ENCODE data around the gene CCDC157. TPM values are rescaled to one million over a fixed set of nuclear protein-coding genes. Genes with fewer than 3 reads are reported as not detected.

Gene CCDC157
- total RNA-seq, 4 donors from 2014 or later, result 1.5 to 2.5 (median 1.6) TPM

GRCh38 chr22:30314915-30315314 is 41.9 kb upstream of the CCDC157 start:
- 73% methylated on average over 7 of the region's 8 CpGs for WGBS
- Histone ChIP-seq H3K4me3 (no peak overlapping the region), H3K36me3 (peaks cover 0 to 18% (median 15%) of the 10 kb centered on the region in 4 donors), H3K9me3 (no peaks in the 10 kb centered on the region), H3K27ac (replicated peaks in 1 of 4) (peak overlapping the region in 3 of 4 donors; percentile 20 to 32 (median 23)), H3K4me1 (peaks cover 87 to 100% (median 99%) of the 10 kb centered on the region in 4 donors), H3K27me3 (no peaks in the 10 kb centered on the region)
- intact Hi-C loops (cut with DNase I), result no loop called here
- no peak for DNase-seq (ENCODE audit: extremely low spot score)
- TF ChIP-seq POLR2A (IDR thresholded peaks at IDR 0.05; ENCODE audit: low read depth) (no peak), POLR2AphosphoS5 (IDR thresholded peaks at IDR 0.05) (no peak), EP300 (IDR thresholded peaks at IDR 0.05) (no peak)
- TF ChIP-seq, protein P1, sequence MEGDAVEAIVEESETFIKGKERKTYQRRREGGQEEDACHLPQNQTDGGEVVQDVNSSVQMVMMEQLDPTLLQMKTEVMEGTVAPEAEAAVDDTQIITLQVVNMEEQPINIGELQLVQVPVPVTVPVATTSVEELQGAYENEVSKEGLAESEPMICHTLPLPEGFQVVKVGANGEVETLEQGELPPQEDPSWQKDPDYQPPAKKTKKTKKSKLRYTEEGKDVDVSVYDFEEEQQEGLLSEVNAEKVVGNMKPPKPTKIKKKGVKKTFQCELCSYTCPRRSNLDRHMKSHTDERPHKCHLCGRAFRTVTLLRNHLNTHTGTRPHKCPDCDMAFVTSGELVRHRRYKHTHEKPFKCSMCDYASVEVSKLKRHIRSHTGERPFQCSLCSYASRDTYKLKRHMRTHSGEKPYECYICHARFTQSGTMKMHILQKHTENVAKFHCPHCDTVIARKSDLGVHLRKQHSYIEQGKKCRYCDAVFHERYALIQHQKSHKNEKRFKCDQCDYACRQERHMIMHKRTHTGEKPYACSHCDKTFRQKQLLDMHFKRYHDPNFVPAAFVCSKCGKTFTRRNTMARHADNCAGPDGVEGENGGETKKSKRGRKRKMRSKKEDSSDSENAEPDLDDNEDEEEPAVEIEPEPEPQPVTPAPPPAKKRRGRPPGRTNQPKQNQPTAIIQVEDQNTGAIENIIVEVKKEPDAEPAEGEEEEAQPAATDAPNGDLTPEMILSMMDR (IDR thresholded peaks at IDR 0.05), result no peak

- intact Hi-C loops (cut with DNase I), result no loop called here
- 68% methylated on average over 2 of the region's 2 CpGs for WGBS
- peak overlapping the region; percentile 5 to 54 (median 27) for H3K27ac ChIP-seq (replicated peaks in 1 of 4)
- no peaks in the 10 kb centered on the region for H3K27me3 ChIP-seq
- DNase-seq (ENCODE audit: extremely low spot score), result no peak
- H3K9me3 ChIP-seq, result no peaks in the 10 kb centered on the region
- H3K4me3 ChIP-seq, result no peak overlapping the region
- TF ChIP-seq POLR2A (IDR thresholded peaks at IDR 0.05; ENCODE audit: low read depth) (no peak), EP300 (IDR thresholded peaks at IDR 0.05) (no peak), POLR2AphosphoS5 (IDR thresholded peaks at IDR 0.05) (no peak)
- TF ChIP-seq, protein P1 (IDR thresholded peaks at IDR 0.05), result no peak
- peaks cover 85 to 100% (median 99%) of the 10 kb centered on the region in 4 donors for H3K4me1 ChIP-seq
- peaks cover 0 to 29% (median 19%) of the 10 kb centered on the region in 4 donors for H3K36me3 ChIP-seq
These were observed 40.7 kb upstream of the CCDC157 start for GRCh38 chr22:30315962-30316576.

- Histone ChIP-seq H3K9me3 (no peaks in the 10 kb centered on the region), H3K27me3 (no peaks in the 10 kb centered on the region), H3K4me3 (no peak overlapping the region), H3K4me1 (peaks cover 83 to 100% (median 98%) of the 10 kb centered on the region in 4 donors), H3K27ac (replicated peaks in 1 of 4) (peak overlapping the region in 1 of 4 donors; percentile 5), H3K36me3 (peaks cover 0 to 31% (median 20%) of the 10 kb centered on the region in 4 donors)
- DNase-seq (ENCODE audit: extremely low spot score), result no peak
- intact Hi-C loops (cut with DNase I), result no loop called here
- TF ChIP-seq, protein P1 (IDR thresholded peaks at IDR 0.05), result no peak
- TF ChIP-seq POLR2A (IDR thresholded peaks at IDR 0.05; ENCODE audit: low read depth) (no peak), EP300 (IDR thresholded peaks at IDR 0.05) (no peak), POLR2AphosphoS5 (IDR thresholded peaks at IDR 0.05) (no peak)
- WGBS, result no CpG with 5 or more reads among the region's 1 CpG
These were observed 39.0 kb upstream of the CCDC157 start for GRCh38 chr22:30317778-30318177.

- H3K9me3 ChIP-seq, result no peaks in the 10 kb centered on the region
- no peak for TF ChIP-seq EP300 (IDR thresholded peaks at IDR 0.05)
- TF ChIP-seq, protein P1 (IDR thresholded peaks at IDR 0.05), result no peak
- peak in 1 of 2 donors; percentile 6 for TF ChIP-seq POLR2AphosphoS5 (IDR thresholded peaks at IDR 0.05)
- no peak for TF ChIP-seq POLR2A (IDR thresholded peaks at IDR 0.05; ENCODE audit: low read depth)
- 76% methylated on average over 7 of the region's 7 CpGs for WGBS
- peaks cover 86 to 100% (median 99%) of the 10 kb centered on the region in 4 donors for H3K4me1 ChIP-seq
- no peaks in the 10 kb centered on the region for H3K27me3 ChIP-seq
- intact Hi-C loops (cut with DNase I), result no loop called here
- no peak for DNase-seq (ENCODE audit: extremely low spot score)
- no peak overlapping the region for H3K4me3 ChIP-seq
- H3K36me3 ChIP-seq, result peaks cover 0 to 31% (median 20%) of the 10 kb centered on the region in 4 donors
- H3K27ac ChIP-seq (replicated peaks in 1 of 4), result peak overlapping the region in 3 of 4 donors; percentile 5 to 42 (median 17)
These were observed 37.9 kb upstream of the CCDC157 start for GRCh38 chr22:30318799-30319419.
